Measurements from ENCODE around the gene DENND4C. TPM values are rescaled to one million over a fixed set of nuclear protein-coding genes. Genes with fewer than 3 reads are reported as not detected.
"Not testable (repeated sequence)": the region's sequence is repeated elsewhere in the genome, so short reads cannot be mapped to it uniquely, and the experiment has no call there.

DENND4C gene
- total RNA-seq, 1 donor from 2014 or later: 31.4 TPM

- no peak for DNase-seq (ENCODE audit: low read depth)
- no peak for TF ChIP-seq CTCF (conservative IDR thresholded peaks at IDR 0.05; ENCODE audit: low read depth, low read length)
- H3K4me3 ChIP-seq (ENCODE audit: low read depth, low read length): peak overlapping the region; percentile 96
Measured at GRCh38 chr9:19232823-19233194, 2.3 kb downstream of the DENND4C start.

- DNase-seq (ENCODE audit: low read depth): no peak
- no peak for TF ChIP-seq CTCF (conservative IDR thresholded peaks at IDR 0.05; ENCODE audit: low read depth, low read length)
- H3K4me3 ChIP-seq (ENCODE audit: low read depth, low read length): peak overlapping the region; percentile 96
Measured at GRCh38 chr9:19233344-19233743, 2.9 kb downstream of the DENND4C start.

DNA sequence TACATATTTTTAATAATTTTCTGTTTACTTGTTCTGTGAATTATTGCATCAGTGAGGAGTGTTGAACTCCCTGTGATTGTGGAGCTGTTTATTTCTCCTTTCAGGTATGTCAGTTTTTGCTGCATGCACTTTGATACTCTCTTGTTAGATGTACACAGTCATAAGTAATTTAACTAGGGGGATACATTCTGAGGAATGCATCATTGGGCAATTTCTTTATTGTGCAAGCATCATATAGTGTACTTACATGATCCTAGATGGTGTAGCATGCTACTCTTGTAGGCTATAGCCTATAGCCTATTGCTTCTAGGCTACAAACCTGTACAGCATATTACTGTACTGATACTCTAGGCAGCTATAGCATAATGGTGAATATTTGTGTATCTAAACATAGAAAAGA, 9.5 kb downstream of the DENND4C start:
- no peak for DNase-seq (ENCODE audit: low read depth)
- TF ChIP-seq CTCF (conservative IDR thresholded peaks at IDR 0.05; ENCODE audit: low read depth, low read length): no peak
- H3K4me3 ChIP-seq (ENCODE audit: low read depth, low read length): no peak overlapping the region

- H3K4me3 ChIP-seq (ENCODE audit: low read depth, low read length): no peak overlapping the region
- no peak for DNase-seq (ENCODE audit: low read depth)
- TF ChIP-seq CTCF (conservative IDR thresholded peaks at IDR 0.05; ENCODE audit: low read depth, low read length): no peak
Measured at GRCh38 chr9:19241728-19242127, 11.2 kb downstream of the DENND4C start.

GRCh38 chr9:19243366-19244033, 13.0 kb downstream of the DENND4C start:
- DNase-seq (ENCODE audit: low read depth): no peak
- no peak for TF ChIP-seq CTCF (conservative IDR thresholded peaks at IDR 0.05; ENCODE audit: low read depth, low read length)
- no peak overlapping the region for H3K4me3 ChIP-seq (ENCODE audit: low read depth, low read length)

GRCh38 chr9:19246891-19247290, 16.4 kb downstream of the DENND4C start:
- H3K4me3 ChIP-seq (ENCODE audit: low read depth, low read length): no peak overlapping the region
- DNase-seq (ENCODE audit: low read depth): no peak
- no peak for TF ChIP-seq CTCF (conservative IDR thresholded peaks at IDR 0.05; ENCODE audit: low read depth, low read length)

DNA sequence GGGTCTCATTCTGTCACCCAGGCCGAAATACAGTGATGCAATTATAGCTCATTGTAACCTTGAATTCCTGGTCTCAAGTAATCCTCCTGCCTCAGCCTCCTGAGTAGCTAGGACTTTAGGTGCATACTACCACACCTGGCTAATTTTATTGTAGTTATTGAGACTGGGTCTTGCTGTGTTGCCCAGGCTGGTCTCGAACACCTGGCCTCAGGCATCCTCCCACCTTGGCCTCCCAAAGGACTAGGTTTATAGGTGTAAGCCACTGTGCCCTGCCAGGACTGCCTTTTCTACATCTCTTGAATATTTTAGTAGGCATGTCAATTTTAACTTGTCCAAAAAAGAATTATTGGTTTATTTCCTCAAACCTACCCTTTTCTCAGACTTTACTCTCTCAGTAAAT, 16.9 kb downstream of the DENND4C start:
- no peak for DNase-seq (ENCODE audit: low read depth)
- H3K4me3 ChIP-seq (ENCODE audit: low read depth, low read length): no peak overlapping the region
- no peak for TF ChIP-seq CTCF (conservative IDR thresholded peaks at IDR 0.05; ENCODE audit: low read depth, low read length)

- not testable (repeated sequence) for DNase-seq (ENCODE audit: low read depth); H3K4me3 ChIP-seq (ENCODE audit: low read depth, low read length)
Measured at GRCh38 chr9:19250346-19250745, 19.9 kb downstream of the DENND4C start.

GRCh38 chr9:19251203-19251602, 20.7 kb downstream of the DENND4C start:
- DNase-seq (ENCODE audit: low read depth); H3K4me3 ChIP-seq (ENCODE audit: low read depth, low read length): not testable (repeated sequence)

GRCh38 chr9:19251622-19252021, 21.1 kb downstream of the DENND4C start:
- not testable (repeated sequence) for DNase-seq (ENCODE audit: low read depth)

More at GRCh38 chr9:19251622-19252021, 21.1 kb downstream of the DENND4C start:
- not testable (repeated sequence) for H3K4me3 ChIP-seq (ENCODE audit: low read depth, low read length)

Measured in epithelial cell of proximal tubule (primary cell).